SKM-1 treated with dmso at 0.1 percent for 144 hours (cell line): ENCODE data around the gene CEACAM1.
"Not testable (repeated sequence)": the region's sequence is repeated elsewhere in the genome, so short reads cannot be mapped to it uniquely, and the experiment has no call there.

Experiments
- DNase-seq: peaks from one replicate; lab custom pipeline; 2025; ENCODE audit not compliant: unreplicated experiment; lab: John Stamatoyannopoulos, UW

CEACAM1 gene

DNA sequence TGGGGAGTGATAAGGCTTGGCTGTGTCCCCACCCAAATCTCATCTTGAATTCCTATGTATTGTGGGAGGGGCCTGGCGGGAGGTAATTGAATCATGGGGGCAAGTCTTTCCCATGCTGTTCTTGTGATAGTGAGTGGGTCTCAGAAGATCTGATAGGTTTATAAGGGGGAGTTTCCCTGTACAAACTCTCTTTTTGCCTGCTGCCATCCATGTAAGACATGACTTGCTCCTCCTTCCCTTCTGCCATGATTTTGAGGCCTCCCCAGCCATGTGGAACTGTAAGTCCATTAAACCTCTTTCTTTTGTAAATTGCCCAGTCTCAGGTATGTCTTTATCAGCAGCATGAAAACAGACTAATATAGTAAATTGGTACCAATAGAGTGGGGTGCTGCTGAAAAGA lies 20.8 kb upstream of the CEACAM1 start:
- not testable (repeated sequence) for DNase-seq

DNA sequence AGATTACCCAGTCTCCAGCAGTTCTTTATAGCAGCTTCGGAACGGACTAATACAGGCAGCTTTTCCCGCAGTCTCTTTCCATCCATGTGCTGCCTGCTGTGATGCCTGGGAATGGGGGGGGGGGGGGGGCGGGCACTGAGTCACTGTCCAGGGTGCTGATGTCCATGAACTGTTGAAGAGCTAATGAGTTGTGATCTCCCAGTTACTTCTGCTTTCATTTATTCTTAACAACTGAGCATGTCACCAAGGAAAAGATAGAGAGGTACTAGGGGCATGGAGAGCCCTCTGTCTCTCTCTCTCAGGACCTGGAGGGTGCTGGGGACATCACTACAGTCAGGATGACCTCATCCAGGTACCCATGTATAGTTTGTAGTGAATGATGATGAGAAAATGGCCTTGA lies 20.3 kb upstream of the CEACAM1 start:
- DNase-seq = no peak

DNA sequence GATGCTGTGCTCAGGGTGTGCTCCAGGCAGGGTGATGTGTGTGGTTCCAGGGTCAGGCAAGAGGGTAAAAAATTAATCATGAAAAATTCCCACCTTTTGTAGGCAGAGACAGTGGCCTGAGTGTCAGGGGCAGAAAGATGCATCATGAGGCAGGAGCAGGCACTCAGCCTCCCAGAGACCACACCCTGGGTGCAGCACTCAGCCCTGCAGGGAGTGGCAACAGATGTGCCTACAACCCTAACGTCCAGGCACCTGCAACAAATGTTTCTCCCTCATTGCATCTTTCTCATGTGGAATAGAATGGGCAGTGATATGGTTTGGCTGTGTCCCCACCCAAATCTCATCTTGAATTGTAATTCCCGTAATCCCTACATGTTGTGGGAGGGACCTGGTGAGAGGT lies 19.6 kb upstream of the CEACAM1 start:
- DNase-seq = no peak

DNA sequence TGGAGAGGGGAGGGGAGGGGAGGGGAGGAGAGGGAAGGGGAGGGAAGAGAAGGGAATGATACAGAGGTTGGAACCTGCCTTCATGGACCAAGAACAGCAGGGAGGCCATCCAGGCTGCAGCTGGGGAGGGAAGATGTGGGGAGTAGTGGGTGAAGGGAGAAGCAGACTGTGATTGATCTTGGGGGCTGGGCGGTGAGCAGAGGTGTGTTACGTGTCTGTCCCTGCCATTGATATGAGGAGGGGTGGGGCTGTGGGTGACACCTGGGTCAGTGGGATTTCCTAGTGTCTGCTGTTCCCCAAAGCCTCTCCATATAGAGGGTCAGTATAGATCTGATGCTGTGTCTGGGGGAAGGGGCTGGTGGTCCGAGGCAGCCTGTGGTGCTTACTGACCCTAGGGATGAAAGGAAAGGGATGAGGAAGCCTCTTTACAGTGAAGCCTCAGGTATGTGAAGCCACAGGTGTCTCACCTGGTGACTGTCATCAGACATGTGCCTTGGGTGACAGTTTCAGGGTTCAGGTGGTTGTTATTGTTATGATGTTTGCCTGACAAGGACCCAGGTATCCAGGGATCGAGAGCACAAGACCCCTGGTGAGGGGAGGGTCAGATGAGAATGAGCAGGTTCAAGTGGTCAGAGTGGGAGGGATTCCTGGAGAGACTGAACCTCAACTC lies 18.7 kb upstream of the CEACAM1 start:
- DNase-seq = no peak

DNA sequence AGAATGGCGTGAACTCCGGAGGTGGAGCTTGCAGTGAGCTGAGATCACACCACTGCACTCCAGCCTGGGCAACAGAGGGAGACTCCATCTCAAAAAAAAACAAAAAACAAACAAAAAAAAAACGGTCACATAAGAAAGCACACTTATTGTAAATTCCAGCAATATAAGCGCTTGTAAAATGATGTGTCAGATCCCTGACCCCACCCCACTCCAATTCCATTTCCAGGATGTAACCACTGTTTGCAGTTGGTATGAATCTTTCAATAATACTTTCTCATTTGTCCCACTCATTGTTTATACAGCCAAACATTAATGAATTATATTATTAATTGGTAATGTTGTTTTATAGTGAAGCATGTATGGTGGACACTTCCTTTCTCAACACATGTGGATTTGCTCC lies 15.9 kb upstream of the CEACAM1 start:
- no peak for DNase-seq

DNA sequence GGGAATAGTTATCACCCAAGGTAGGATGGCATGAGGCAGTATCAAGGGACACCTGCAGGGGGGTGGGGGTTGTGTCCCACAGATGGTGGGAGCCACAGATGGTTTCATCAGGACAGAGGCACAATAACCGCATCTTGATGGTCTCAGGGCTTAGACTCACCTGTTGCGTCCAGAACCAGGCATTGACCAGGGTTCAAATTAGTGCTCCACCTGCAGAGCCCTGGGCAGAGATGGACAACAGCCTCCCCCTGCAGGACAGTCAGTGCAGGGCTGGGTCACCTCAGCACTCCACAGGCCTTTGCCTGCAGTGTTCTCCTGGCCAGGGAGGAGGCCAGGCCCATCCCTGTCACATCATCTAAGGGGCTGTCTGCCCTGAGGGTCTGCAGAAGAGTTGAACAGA lies 14.5 kb upstream of the CEACAM1 start:
- no peak for DNase-seq

DNA sequence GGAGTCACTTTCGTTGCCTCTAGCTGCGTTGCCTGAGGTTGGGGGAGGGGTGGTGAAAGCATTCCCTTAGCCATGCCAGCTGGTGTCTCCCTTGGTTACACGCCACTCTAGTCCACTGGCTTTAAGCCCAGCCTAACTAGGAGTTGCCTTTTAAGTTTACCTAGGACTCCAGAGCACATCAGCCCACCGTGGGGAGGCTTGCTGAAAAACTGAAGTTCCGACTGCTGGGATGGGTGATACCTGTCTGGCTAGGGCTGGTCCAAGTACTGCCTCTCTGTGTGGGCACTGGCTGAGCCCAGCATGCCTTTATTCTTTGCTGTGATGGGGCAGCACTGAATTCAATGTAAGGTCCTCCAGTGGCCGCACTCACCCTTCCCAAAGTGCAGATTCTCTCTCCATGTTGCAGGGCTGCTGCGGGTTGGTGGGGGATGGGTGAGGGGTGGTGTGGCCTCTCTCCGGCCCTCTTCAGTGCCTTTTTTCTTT lies 11.8 kb upstream of the CEACAM1 start:
- no peak for DNase-seq

DNA sequence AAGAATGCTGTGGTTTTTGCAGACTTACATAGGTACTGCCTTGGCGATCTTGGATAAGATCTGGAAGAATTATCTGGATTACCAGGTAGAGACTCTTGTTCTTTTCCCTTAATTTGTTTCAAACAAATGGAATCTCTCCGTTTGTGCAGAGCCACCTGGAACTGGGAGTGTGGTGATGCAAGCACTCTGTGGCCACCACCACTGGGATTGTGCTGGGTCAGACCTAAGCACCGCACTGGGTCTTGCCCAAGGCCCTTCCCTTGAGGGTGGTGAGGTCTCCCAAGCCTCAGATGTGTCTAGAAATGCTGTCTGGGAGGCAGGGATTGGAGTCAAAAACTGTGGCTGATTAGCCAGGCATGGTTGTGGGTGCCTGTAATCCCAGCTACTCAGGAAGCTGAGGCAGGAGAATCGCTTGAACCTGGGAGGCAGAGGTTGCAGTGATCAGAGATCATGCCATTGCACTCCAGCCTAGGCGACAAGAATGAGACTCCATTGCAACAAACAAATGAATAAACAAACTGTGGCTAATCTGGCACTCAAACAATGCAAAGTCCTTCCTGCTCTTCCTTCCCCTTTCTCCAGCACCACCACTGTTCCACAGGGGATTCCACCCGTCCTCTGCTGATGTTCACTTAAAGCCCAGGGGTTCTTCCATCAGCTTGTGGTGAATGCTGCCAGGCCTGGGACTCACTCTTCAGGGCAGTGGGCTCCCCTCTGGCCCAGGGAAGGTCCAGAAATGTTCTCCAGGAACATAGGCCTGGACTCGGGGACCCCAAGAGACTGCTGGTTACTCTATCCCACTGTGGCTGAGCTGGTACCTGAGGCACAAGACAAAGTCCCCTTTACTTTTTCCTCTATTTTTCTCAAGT lies 10.8 kb upstream of the CEACAM1 start:
- no peak for DNase-seq

DNA sequence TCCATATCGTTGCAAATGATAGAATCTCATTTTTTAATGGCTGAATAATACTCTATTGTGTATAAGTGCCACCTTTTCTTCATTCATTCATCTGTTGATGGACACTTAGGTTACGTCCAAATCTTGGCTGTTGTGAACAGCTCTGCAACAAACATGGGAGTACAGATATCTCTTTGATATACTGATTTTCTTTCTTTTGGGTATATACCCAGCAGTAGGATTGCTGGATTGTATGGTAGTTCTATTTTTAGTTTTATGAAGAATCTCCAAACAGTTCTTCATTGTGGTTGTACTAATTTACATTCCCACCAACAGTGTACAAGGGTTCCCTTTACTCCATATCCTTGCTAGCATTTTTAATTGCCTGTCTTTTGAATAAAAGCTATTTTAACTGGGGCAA lies 7.0 kb upstream of the CEACAM1 start:
- DNase-seq = not testable (repeated sequence)

DNA sequence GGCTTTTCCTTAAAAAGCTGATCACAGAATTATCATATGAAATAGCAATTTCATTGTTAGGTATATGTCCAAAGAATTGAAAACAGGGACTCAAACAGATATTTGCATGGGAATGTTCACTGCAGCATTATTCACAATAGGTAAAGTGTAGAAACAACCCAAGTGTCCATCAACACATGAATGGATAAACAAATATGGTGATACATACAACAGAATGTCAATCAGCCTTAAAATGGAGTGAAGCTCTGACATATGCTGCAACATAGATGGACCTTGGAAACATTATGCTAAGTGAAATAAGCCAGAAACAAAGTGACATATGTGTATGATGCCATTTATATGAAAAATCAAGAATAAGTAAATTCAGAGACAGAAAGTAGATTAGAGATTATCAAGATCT lies 6.1 kb upstream of the CEACAM1 start:
- DNase-seq = no peak

DNA sequence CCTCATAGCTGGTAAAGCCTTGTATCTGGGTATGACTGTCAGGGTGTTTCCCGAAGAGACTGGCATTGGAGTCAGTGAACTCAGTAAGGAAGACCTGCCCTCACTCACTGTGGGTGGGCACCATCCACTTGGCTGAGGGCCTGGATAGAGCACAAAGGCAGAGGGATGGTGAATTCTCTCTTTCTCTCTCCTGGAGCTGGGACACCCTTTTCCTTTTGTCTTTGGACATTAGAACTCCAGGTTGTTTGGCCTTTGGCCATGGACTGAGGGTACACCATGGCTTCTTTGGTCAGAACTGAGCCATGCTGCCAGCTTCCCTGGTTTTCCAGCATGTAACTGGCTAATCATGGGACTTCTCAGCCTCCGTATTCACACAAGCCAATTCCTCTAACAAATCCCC lies 4.6 kb upstream of the CEACAM1 start:
- no peak for DNase-seq

DNA sequence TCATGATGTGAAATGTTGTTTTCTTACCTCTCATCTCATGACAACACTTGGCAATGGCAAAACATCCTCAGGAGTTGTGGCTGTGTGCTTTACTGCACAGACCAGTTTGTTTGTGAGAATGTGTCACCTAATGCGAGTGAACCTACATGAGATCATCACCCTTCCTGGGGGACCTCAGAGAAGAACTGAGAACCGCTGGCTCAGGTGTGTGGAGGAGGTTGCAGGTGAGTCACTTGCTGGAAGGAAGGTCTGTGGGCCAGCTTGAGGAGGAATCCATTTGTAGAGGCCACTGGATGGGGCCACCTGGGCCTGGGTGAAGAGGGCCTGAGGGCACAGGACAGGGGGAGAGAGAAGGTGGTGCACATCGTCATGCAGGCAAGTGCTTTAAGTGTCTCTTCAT lies 3.0 kb upstream of the CEACAM1 start:
- DNase-seq = no peak

DNA sequence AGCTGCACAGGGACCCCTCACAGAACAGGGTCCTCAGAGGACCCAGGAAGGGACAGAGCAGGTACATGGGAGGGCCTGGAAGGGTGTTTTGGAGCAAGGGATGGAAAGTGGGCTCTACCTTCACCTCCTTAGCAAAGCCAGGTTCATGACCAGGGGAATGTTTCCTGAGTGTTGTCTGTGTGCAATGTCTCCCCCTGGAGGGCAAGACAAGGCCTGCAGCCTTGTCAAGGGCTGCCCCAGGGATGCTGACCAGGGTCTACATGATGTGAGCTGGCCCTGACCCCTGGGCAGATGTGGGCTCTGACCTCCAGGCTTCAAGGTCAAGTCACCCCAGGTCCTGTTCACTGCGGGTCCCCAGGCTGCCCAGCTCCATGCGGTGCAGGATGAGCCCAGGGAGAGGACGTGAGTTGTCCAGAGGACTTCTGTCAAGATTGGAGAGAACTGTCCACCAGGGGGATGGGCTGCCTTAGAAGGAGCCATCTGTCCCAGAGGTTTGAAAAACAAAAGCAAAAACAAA lies 1.0 kb upstream of the CEACAM1 start:
- no peak for DNase-seq

DNA sequence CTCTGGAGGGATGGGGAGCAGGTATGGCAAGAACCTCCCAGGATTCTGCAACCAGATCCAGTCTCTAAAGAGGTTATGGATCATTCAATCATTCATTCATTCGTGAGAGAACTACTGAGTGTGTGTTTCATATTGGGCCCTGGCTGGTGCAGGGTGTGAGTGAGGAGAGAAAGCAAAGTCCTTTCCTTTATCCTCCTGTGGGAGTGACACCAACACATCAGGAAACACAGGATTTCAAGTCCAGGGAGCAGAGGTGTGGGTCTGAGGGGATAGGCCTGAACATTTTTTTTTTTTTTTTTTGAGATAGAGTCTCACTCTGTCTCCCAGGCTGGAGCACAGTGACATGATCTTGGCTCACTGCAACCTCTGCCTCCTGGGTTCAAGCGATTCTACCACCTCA lies 3.3 kb downstream of the CEACAM1 start:
- no peak for DNase-seq

DNA sequence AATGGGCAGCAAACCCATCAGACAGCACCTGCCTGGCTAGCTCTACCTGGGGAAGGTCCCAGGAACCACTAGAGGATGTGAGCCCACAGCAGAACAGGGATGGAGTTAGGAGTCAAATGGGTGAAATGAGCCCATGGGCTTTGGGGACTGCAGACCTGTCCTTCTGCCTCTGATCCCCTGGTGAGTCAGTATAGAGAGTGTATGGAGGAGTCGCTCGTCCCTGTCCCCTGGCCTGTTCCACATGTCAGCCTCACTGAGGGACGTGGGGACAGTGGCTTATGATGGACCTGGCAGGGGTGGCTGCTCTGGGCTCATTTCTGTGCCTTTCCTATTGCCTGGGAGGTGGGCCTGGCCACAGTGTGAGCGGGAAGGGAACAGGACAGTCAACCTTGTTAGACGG lies 4.0 kb downstream of the CEACAM1 start:
- no peak for DNase-seq

DNA sequence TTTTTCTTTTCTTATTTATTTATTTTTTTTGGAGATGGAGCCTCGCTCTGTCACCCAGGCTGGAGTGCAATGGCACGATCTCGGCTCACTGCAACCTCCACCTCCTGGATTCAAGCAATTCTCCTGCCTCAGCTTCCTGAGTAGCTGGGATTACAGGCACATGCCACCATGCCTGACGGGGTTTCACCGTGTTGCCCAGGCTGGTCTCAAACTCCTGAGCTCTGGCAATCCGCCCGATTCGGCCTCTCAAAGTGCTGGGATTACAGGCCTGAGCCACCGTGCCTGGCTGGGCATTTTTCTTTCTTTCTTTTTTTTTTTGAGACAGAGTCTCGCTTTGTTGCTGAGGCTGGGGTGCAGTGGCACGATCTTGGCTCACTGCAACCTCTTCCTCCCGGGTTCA lies 6.0 kb downstream of the CEACAM1 start:
- DNase-seq = not testable (repeated sequence)

DNA sequence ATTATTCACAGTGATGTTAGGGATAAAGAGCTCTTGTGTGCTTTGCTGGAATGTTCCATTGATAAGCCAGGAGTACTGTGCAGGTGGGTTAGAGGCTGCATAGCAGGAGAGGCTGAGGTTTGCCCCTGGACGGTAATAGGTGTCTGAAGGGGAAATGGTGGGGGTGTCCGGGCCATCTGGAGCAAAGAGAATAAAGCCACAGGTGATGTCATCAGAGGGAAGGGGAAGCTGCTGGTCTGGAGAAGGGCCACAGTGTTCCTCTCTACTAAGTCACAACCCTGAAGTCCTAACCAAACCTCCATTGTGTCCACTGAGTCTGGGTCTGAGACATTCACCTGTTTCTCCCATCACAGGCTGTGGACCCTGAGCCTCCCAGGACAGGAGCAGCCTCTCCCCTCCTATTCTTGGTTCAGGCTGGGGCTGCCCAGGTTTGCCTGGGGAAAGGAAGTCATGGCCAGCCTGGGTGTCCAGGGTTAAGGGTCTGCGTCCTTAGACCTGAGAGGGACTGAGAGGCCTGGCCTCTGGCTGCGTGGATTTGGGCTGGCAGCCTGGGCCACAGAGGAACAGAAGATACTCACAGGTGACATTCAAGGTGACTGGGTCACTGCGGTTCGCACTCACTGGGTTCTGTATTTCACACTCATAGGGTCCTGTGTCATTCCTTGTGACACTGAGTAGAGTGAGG lies 6.8 kb downstream of the CEACAM1 start:
- no peak for DNase-seq

DNA sequence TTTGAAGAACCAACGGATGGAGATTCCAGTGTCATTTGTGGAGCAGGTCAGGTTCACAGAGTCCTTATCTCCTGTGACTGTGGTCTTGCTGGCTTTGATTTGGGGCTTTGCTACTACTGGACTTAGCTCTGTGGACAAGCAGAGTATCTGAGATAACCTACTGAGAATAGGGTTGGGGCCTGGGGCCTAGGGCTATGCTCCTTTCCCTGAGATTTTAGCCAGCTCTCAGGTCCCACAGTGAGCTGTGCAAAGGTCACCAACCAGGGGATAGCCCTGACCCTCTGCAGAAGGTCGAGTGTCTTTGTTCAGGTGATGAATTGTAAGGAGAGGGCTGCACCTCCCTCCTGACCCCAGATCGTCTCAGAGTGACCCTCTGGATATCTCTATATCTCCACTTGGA lies 9.2 kb downstream of the CEACAM1 start:
- no peak for DNase-seq

DNA sequence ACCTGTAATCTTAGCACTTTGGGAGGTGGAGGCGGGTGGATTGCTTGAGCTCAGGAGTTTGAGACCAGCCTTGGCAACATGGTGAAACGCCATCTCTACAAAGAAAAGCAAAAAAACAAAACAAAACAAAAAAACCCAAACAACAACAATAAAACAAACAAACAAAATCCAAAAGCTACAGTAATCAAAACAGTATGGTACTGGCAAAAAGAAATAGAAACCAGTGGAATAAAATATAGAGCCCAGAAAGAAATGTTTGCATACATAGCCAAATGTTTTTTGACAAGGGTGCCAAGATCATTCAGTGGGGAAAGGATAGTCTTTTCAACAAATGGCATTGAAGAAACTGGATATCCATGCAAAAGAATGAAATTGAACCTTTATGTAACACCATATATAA lies 11.5 kb downstream of the CEACAM1 start:
- DNase-seq = no peak

DNA sequence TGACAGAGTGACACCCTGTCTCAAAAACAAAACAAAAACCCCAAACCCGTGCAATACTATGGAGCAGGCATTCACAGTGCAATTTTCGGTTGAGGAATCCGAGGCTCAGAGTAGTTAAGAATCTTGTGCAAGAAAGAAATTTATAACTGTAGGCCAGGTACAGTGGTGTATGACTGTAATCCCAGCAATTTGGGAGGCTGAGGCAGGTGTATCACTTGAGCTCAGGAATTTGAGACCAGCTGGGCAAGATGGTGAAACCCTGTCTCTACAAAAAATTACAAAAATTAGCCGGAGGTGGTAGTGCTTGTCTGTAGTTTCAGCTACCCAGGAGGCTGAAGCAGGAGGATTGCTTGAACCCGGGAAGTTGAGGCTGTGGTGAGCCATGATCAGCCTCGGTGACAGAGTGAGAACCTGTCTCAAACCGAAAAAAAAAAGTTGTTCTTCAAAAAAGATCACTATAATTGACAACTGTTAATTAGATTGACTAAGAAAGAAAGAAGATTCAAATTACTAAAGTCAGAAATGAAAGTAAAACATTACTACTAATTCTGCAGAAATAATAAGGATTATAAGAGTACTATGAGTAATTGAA lies 12.9 kb downstream of the CEACAM1 start:
- no peak for DNase-seq

DNA sequence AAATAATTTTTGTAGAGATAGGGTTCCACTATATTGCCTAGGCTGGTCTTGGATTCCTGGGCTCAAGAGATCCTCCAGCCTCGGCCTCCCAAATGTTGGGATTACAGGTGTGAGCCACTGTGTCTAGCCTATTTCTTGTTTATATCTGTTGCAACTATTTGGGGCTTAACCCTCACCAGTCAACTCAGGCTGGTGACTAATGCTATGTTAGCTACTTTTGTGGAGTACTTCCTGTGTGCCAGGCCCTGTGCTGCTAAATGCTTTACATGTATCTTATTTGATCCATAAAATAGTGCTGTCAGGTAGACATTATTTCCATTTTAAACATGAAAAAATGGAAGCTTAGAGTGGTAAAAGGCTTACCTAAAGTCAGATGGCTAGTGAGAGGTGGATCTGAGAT lies 13.8 kb downstream of the CEACAM1 start:
- no peak for DNase-seq
